Gastrocnemius medialis (tissue), 4 donors: ENCODE measurements around the gene LCLAT1. TPM values are rescaled to one million over a fixed set of nuclear protein-coding genes. Genes with fewer than 3 reads are reported as not detected.
"Not testable (repeated sequence)": the region's sequence is repeated elsewhere in the genome, so short reads cannot be mapped to it uniquely, and the experiment has no call there.

Source experiments
- ATAC-seq, 2 donors: fragments of 150-250 bp; one replicate each; pipeline ENCODE4 v1.9.1; 2016
- DNase-seq, 2 donors: peaks; one replicate each; pipeline ENCODE4 v3.0.0-alpha.2; 2019
- H3K27ac ChIP-seq, 4 donors: fragments of 200-600 bp; sonication (generic); 1 replicate in 1 of 4; 2 replicates in 3 of 4; pipeline ENCODE4 v1.5.1; 2016 to 2018; ENCODE audit warnings: mild to moderate bottlenecking in 2 of 4, moderate library complexity in 1 of 4
- H3K27me3 ChIP-seq, 3 donors: fragments of 200-600 bp; sonication (generic) in 2 of 3; 1 replicate in 1 of 3; 2 replicates in 2 of 3; pipeline versions ENCODE4 v1.5.1 to v1.6.0; 2016 to 2019; ENCODE audit warnings: mild to moderate bottlenecking in 1 of 3, moderate library complexity in 1 of 3
- H3K36me3 ChIP-seq, 2 donors: fragments of 200-600 bp; sonication (generic) in 1 of 2; one replicate each; pipeline ENCODE4 v1.5.1; 2017 to 2018
- H3K4me1 ChIP-seq, 2 donors: fragments of 200-600 bp; sonication (generic) in 1 of 2; one replicate each; pipeline ENCODE4 v1.5.1; 2016 to 2017; ENCODE audit warnings: mild to moderate bottlenecking in 2 of 2
- H3K4me3 ChIP-seq, 4 donors: fragments of 200-600 bp; sonication (generic) in 3 of 4; 1 replicate in 1 of 4; 2 replicates in 3 of 4; pipeline ENCODE4 v1.5.1; 2016 to 2019; ENCODE audit warnings: mild to moderate bottlenecking in 2 of 4
- H3K9me3 ChIP-seq, 3 donors: fragments of 200-600 bp; sonication (generic) in 2 of 3; 1 replicate in 1 of 3; 2 replicates in 2 of 3; pipeline ENCODE4 v1.5.1; 2016 to 2019
- CTCF ChIP-seq, 5 experiments: fragments of 450-650 bp in 3 of 5; fragments of 200-600 bp in 2 of 5; sonication (generic) in 2 of 5; IDR thresholded peaks in 4 of 5; conservative IDR thresholded peaks in 1 of 5; 1 replicate in 4 of 5; 2 replicates in 1 of 5; pipeline ENCODE4 v1.5.1; 2016 to 2019; ENCODE audit warnings: antibody characterized with exemption in 5 of 5, mild to moderate bottlenecking in 3 of 5, moderate library complexity in 3 of 5
- POLR2A ChIP-seq, 2 donors: fragments of 450-650 bp; IDR thresholded peaks; one replicate each; pipeline ENCODE4 v1.6.1; 2017; ENCODE audit warnings: antibody characterized with exemption in 2 of 2, mild to moderate bottlenecking in 2 of 2, moderate library complexity in 2 of 2
- in situ Hi-C, 4 donors: fragments of 200-750 bp; cut with MboI; loops; one replicate each; pipeline versions ENCODE4 v1.15.0 to v1.8.0; 2017; ENCODE audit warnings: low sequenced_read_pairs in 4 of 4
- intact Hi-C: fragments of 100-400 bp; cut with DNase I; formaldehyde crosslinking; loops from one replicate; pipeline ENCODE4 v1.15.1; 2023; ENCODE audit warnings: low total_unique reads
- total RNA-seq, 4 donors: library from RNA; depleted of rRNA; stranded (reverse); fragments of >200 nt; gene quantifications; one replicate each; pipeline versions ENCODE4 v1.1.0 to v1.2.3, GENCODE V29; 2016

Gene LCLAT1
- total RNA-seq, 4 donors from 2014 or later, result 4.3 to 14.5 (median 11.3) TPM

GRCh38 chr2:30510409-30510808, 63.4 kb downstream of the LCLAT1 start:
- Histone ChIP-seq H3K27me3 (no peaks in the 10 kb centered on the region), H3K36me3 (no peaks in the 10 kb centered on the region), H3K4me3 (no peak overlapping the region), H3K9me3 (no peaks in the 10 kb centered on the region), H3K4me1 (peaks cover 54 to 60% of the 10 kb centered on the region in 2 donors), H3K27ac (peak overlapping the region; percentile 57 to 79 (median 73))
- intact Hi-C loops, result loop anchor here (5.0 to 10.0 kb wide), 2 partner anchors 63 to 144 kb away; partner anchors contain the start of gene LCLAT1
- ATAC-seq (no peak), DNase-seq (no peak)
- no peak for TF ChIP-seq CTCF (IDR thresholded peaks at IDR 0.05 in 4 of 5, conservative IDR thresholded peaks at IDR 0.05 in 1 of 5)
- TF ChIP-seq POLR2A (IDR thresholded peaks at IDR 0.05), result no peak
- in situ Hi-C loops, result no loop called here

DNA sequence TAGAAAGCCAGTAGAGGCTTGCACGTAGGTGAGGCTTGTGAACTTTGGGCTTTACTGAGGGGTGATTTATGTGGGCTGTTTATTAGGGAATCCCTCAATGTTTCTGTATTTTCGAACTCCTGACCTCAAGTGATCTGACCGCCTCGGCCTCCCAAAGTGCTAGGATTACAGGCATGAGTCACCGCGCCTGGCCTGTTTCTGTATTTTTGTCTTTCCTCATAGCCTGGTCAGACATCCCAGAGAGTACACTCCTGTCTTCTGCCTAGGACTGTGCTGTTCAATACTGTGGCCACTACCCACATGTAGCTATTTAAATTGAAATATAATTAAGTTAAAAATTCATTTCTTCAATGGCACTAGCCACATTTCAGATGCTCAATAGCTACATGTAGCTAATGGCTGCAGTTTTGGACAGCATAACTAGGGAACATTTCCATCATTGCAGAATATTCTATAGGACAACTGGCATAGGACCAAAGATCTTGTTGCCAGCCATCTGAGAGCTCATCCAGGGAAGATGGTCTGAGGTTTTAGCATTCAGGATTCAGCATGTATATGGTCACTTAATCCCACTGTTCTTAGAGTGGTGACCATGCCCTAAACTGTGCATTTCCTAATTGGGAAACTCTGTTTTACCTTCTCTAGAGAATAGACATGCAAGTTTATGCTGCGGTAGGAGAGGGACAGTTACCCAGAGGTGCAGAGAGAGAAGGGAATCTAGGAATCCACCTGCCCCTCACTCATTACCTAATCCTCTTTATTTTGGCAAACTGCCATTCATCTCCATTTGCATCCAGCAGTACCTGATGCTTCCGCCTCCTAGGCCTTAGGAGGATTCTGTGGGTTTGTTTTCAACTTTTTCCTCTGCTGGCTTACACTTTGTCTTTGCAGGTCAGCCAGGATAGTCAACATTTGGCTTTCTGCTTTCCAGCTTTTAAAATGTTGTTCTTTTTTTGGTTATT, 64.4 kb downstream of the LCLAT1 start:
- Histone ChIP-seq H3K4me3 (no peak overlapping the region), H3K36me3 (no peaks in the 10 kb centered on the region), H3K27ac (peak overlapping the region; percentile 57 to 79 (median 73)), H3K27me3 (no peaks in the 10 kb centered on the region), H3K9me3 (no peaks in the 10 kb centered on the region), H3K4me1 (peaks cover 52 to 53% of the 10 kb centered on the region in 2 donors)
- in situ Hi-C loops (no loop called here), intact Hi-C loops (loop anchor here (5.0 to 10.0 kb wide), 2 partner anchors 64 to 143 kb away; partner anchors contain the start of gene LCLAT1)
- ATAC-seq (peak; percentile 94 to 96), DNase-seq (peak; percentile 59 to 81)
- TF ChIP-seq POLR2A (IDR thresholded peaks at IDR 0.05), result no peak
- TF ChIP-seq CTCF (IDR thresholded peaks at IDR 0.05 in 4 of 5, conservative IDR thresholded peaks at IDR 0.05 in 1 of 5), result no peak

GRCh38 chr2:30512243-30512886, 65.3 kb downstream of the LCLAT1 start:
- in situ Hi-C loops, result no loop called here
- Histone ChIP-seq H3K4me3 (no peak overlapping the region), H3K27me3 (no peaks in the 10 kb centered on the region), H3K9me3 (no peaks in the 10 kb centered on the region), H3K27ac (peak overlapping the region in 2 of 4 donors; percentile 73 to 79), H3K4me1 (peaks cover 48 to 51% of the 10 kb centered on the region in 2 donors), H3K36me3 (no peaks in the 10 kb centered on the region)
- no peak for TF ChIP-seq CTCF (IDR thresholded peaks at IDR 0.05 in 4 of 5, conservative IDR thresholded peaks at IDR 0.05 in 1 of 5)
- intact Hi-C loops, result loop anchor here (5.0 to 10.0 kb wide), 2 partner anchors 65 to 142 kb away; partner anchors contain the start of gene LCLAT1
- DNase-seq (no peak), ATAC-seq (no peak)

DNA sequence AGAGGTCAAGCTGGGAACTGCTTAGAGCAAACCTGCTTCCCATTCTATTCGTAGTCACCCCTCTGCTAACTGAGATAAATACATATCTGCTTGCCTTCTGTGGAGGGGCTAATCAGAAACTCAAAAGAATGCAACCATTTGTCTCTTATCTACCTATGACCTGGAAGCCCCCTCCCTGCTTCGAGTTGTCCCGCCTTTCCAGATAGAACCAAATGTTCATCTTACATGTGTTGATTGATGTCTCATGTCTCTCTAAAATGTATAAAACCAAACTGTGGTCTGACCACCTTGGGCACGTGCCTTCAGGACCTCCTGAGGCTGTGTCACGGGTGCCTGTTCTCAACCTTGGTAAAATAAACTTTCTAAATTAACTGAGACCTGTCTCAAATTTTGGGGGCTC, 66.6 kb downstream of the LCLAT1 start:
- H3K9me3 ChIP-seq, H3K27me3 ChIP-seq, in situ Hi-C loops, H3K4me3 ChIP-seq, H3K36me3 ChIP-seq, H3K27ac ChIP-seq, DNase-seq, ATAC-seq: not testable (repeated sequence)
- peaks cover 48 to 51% of the 10 kb centered on the region in 2 donors for H3K4me1 ChIP-seq
- intact Hi-C loops, result loop anchor here (5.0 to 10.0 kb wide), 2 partner anchors 66 to 141 kb away; partner anchors contain the start of gene LCLAT1
